Left ventricle myocardium inferior (tissue), 1 donor: ENCODE results near the gene FOXE3. TPM values are rescaled to one million over a fixed set of nuclear protein-coding genes. Genes with fewer than 3 reads are reported as not detected.

Experiments
- DNase-seq: peaks from one replicate; pipeline ENCODE4 v3.0.0-alpha.2; 2020
- H3K27ac ChIP-seq: fragments of 200-600 bp; replicated peaks from 2 replicates; pipeline ENCODE4 v1.8.0; 2021
- H3K27me3 ChIP-seq: fragments of 200-600 bp; 2 replicates; pipeline ENCODE4 v1.8.0; 2021; ENCODE audit warnings: low read depth
- H3K36me3 ChIP-seq: fragments of 200-600 bp; 2 replicates; pipeline ENCODE4 v1.8.0; 2021
- H3K4me1 ChIP-seq: fragments of 200-600 bp; 2 replicates; pipeline ENCODE4 v1.8.0; 2021
- H3K4me3 ChIP-seq: fragments of 200-600 bp; 2 replicates; pipeline ENCODE4 v1.8.0; 2021; ENCODE audit warnings: mild to moderate bottlenecking, moderate library complexity
- H3K9me3 ChIP-seq: fragments of 200-600 bp; replicated peaks from 2 replicates; pipeline ENCODE4 v1.8.0; 2021
- CTCF ChIP-seq: fragments of 200-600 bp; IDR thresholded peaks from 2 replicates; pipeline ENCODE4 v1.8.0; 2021; ENCODE audit warnings: antibody characterized with exemption, mild to moderate bottlenecking, borderline replicate concordance
- intact Hi-C: fragments of 100-400 bp; cut with micrococcal nuclease; formaldehyde crosslinking; loops from one replicate; pipeline ENCODE4 v1.11.0; 2022
- total RNA-seq: library from RNA; stranded (reverse); fragmentation: NEBNext Ultra II Directional; extraction: Animal tissue kit (Norgen Biotek cat#: 25700); gene quantifications from one replicate; pipeline ENCODE4 v1.2.1, GENCODE V29; 2021
- donor health status: DM: no; HTN: yes; CAD: no; lungs with severe emphysema.

The FOXE3 gene
- total RNA-seq, 1 donor from 2014 or later, result not detected

DNA sequence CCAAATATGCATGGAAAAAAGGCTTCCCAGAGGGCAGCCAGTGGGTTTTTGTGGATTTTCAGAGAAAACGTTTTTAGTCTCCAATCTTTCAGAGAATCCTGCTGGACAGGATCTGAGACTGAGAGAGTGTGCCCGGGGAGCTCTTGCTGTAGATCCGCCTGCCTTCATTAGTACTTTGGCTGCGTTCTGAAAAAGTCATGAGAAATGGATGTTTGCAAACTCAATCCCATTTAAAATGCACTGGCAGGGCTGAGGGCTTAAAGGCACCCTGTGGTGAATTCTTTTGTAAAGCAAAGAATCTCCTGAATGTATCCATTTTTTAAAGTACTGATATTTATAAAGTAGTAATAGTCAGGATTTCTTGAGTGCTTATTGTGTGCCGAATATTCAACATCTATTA lies 44.0 kb downstream of the FOXE3 start:
- Histone ChIP-seq H3K4me1 (no peaks in the 10 kb centered on the region), H3K27me3 (peaks cover 100% of the 10 kb centered on the region), H3K36me3 (no peaks in the 10 kb centered on the region), H3K4me3 (no peak overlapping the region), H3K27ac (no peak overlapping the region), H3K9me3 (peaks cover 4% of the 10 kb centered on the region)
- intact Hi-C loops, result no loop called here
- no peak for TF ChIP-seq CTCF
- DNase-seq, result no peak

DNA sequence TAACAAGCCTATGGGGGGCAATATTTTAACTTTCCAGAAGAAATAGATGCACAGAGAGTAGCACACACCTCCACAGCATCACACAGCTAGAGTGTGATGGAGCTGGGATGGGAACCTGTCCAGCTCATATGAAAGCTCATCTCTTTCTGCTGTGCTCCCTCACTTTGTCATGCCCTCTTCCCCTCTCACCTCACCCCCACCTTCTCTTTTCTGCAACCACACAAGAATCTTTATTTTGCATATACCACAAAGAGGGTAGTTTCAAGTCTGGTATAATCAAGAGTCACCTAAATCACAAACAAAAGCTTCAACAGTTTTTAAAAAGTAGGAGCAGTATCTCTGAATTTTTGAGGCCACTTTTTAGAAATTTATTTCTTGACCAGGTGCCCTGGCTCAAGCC lies 44.4 kb downstream of the FOXE3 start:
- no peak for TF ChIP-seq CTCF
- peaks cover 99% of the 10 kb centered on the region for H3K27me3 ChIP-seq
- H3K4me1 ChIP-seq, result no peaks in the 10 kb centered on the region
- no peaks in the 10 kb centered on the region for H3K36me3 ChIP-seq
- no peak for DNase-seq
- H3K27ac ChIP-seq, result no peak overlapping the region
- H3K9me3 ChIP-seq, result peaks cover 4% of the 10 kb centered on the region
- no peak overlapping the region for H3K4me3 ChIP-seq
- intact Hi-C loops, result no loop called here

DNA sequence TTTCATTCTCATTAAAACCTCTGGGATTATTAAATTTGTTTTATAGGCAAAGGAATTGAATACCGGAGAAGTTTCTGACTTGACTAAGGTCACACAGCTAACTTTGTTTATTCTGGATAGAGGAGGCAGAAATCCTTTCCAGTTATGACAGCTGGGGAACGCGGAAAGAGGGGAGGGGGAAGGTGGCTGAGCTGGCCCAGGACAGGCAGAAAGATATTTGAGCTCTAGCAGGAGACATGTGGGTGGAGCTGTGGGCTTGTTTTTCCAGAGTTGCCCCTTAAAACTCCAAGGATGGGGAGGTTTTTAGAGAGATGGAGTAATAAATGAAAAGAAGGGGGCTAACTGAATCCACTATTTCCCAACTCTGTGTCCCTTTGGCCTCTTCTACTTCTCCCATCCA lies 49.5 kb downstream of the FOXE3 start:
- no peak for DNase-seq

More for the DNA sequence above, 49.5 kb downstream of the FOXE3 start:
- no peaks in the 10 kb centered on the region for H3K36me3 ChIP-seq
- no peak overlapping the region for H3K27ac ChIP-seq
- no peaks in the 10 kb centered on the region for H3K9me3 ChIP-seq
- H3K27me3 ChIP-seq, result peaks cover 99% of the 10 kb centered on the region
- TF ChIP-seq CTCF, result no peak
- H3K4me3 ChIP-seq, result no peak overlapping the region
- no peaks in the 10 kb centered on the region for H3K4me1 ChIP-seq
- intact Hi-C loops, result no loop called here

Other genes starting within 250 kb of the FOXE3 start
- gene PDZK1IP1, start 226.2 kb upstream of the FOXE3 start, total RNA-seq, result not detected
- 4.3 TPM for gene TAL1, start 184.1 kb upstream of the FOXE3 start, total RNA-seq
- gene STIL, start 102.1 kb upstream of the FOXE3 start, total RNA-seq, result 0.58 TPM
- 78.2 TPM for gene CMPK1, start 82.5 kb upstream of the FOXE3 start, total RNA-seq
- not detected for gene FOXD2, start 21.8 kb downstream of the FOXE3 start, total RNA-seq